Activated CD4-positive, alpha-beta T cell treated with anti-CD3 and anti-CD28 coated beads, Interleukin-10, Interleukin-2, amounts not matched to agents 100 ng/mL and 50 ng/mL, durations not matched to agents 16 hours and 8 hours (primary cell): ENCODE measurements around the gene TNFRSF13B.
A peak's percentile ranks its signal among the peaks of the same experiment; 100 is the strongest.
"Not testable (repeated sequence)": the region's sequence is repeated elsewhere in the genome, so short reads cannot be mapped to it uniquely, and the experiment has no call there.

ENCODE experiments used
- DNase-seq: peaks from one replicate; pipeline ENCODE4 v3.0.0-alpha.2; 2020

Gene TNFRSF13B

GRCh38 chr17:16924696-16925440 lies 47.0 kb downstream of the TNFRSF13B start:
- no peak for DNase-seq

GRCh38 chr17:16923904-16924695 lies 47.8 kb downstream of the TNFRSF13B start:
- no peak for DNase-seq

GRCh38 chr17:16923097-16923903 lies 48.6 kb downstream of the TNFRSF13B start:
- DNase-seq = no peak

- peak; percentile 30 for DNase-seq
These were observed 49.4 kb downstream of the TNFRSF13B start for GRCh38 chr17:16922386-16923096.

- not testable (repeated sequence) for DNase-seq
These were observed 50.5 kb downstream of the TNFRSF13B start for GRCh38 chr17:16921451-16921850.

GRCh38 chr17:16920628-16921020 lies 51.3 kb downstream of the TNFRSF13B start:
- no peak for DNase-seq

GRCh38 chr17:16919663-16920627 lies 52.0 kb downstream of the TNFRSF13B start:
- DNase-seq = no peak

- DNase-seq = no peak
These were observed 53.5 kb downstream of the TNFRSF13B start for GRCh38 chr17:16918443-16918842.

- DNase-seq = no peak
These were observed 54.1 kb downstream of the TNFRSF13B start for GRCh38 chr17:16917671-16918394.

- DNase-seq = no peak
These were observed 55.4 kb downstream of the TNFRSF13B start for GRCh38 chr17:16916557-16916920.

GRCh38 chr17:16915752-16916556 lies 56.0 kb downstream of the TNFRSF13B start:
- peak; percentile 42 for DNase-seq

GRCh38 chr17:16913463-16913862 lies 58.5 kb downstream of the TNFRSF13B start:
- DNase-seq = no peak

GRCh38 chr17:16912021-16912962 lies 59.6 kb downstream of the TNFRSF13B start:
- DNase-seq = no peak

- no peak for DNase-seq
These were observed 60.6 kb downstream of the TNFRSF13B start for GRCh38 chr17:16911141-16911937.

GRCh38 chr17:16910341-16910740 lies 61.6 kb downstream of the TNFRSF13B start:
- no peak for DNase-seq

GRCh38 chr17:16909472-16910246 lies 62.3 kb downstream of the TNFRSF13B start:
- DNase-seq = no peak

- no peak for DNase-seq
These were observed 63.6 kb downstream of the TNFRSF13B start for GRCh38 chr17:16908273-16908672.
